PFSK-1 (cell line): ENCODE results near the gene PCDHA11.
"Not testable (repeated sequence)": the region's sequence is repeated elsewhere in the genome, so short reads cannot be mapped to it uniquely, and the experiment has no call there.

Experiments used
- FOXP2 ChIP-seq: optimal IDR thresholded peaks from 2 replicates; pipeline ENCODE3; 2011; ENCODE audit warnings: borderline replicate concordance, control low read depth, inconsistent platforms; ENCODE audit not compliant: insufficient read depth; ENCODE audit errors: extremely low read length, extremely low read depth
- POLR2AphosphoS5 ChIP-seq: IDR thresholded peaks from 2 replicates; pipeline ENCODE4 v1.6.1; 2012; ENCODE audit warnings: low read depth, mild to moderate bottlenecking, control low read depth, low read length, moderate library complexity
- SIN3A ChIP-seq: IDR thresholded peaks from 2 replicates; pipeline ENCODE4 v1.6.1; 2012; ENCODE audit warnings: mild to moderate bottlenecking, low read length, moderate library complexity, borderline replicate concordance; ENCODE audit not compliant: insufficient read depth
- TAF1 ChIP-seq: IDR thresholded peaks from 2 replicates; pipeline ENCODE4 v1.6.1; 2012; ENCODE audit warnings: low read length, control low read depth, borderline replicate concordance; ENCODE audit not compliant: insufficient read depth
- TF ChIP-seq, protein P1 (sequence below), 2 experiments: IDR thresholded peaks; 2 replicates each; pipeline versions ENCODE4 v1.6.1 to v1.8.0; 2011 to 2012; ENCODE audit warnings: low read depth in 2 of 2, low read length in 2 of 2, control low read depth in 1 of 2, inconsistent platforms in 1 of 2, mild to moderate bottlenecking in 1 of 2, moderate library complexity in 1 of 2; ENCODE audit not compliant: insufficient read depth in 1 of 2

The PCDHA11 gene

DNA sequence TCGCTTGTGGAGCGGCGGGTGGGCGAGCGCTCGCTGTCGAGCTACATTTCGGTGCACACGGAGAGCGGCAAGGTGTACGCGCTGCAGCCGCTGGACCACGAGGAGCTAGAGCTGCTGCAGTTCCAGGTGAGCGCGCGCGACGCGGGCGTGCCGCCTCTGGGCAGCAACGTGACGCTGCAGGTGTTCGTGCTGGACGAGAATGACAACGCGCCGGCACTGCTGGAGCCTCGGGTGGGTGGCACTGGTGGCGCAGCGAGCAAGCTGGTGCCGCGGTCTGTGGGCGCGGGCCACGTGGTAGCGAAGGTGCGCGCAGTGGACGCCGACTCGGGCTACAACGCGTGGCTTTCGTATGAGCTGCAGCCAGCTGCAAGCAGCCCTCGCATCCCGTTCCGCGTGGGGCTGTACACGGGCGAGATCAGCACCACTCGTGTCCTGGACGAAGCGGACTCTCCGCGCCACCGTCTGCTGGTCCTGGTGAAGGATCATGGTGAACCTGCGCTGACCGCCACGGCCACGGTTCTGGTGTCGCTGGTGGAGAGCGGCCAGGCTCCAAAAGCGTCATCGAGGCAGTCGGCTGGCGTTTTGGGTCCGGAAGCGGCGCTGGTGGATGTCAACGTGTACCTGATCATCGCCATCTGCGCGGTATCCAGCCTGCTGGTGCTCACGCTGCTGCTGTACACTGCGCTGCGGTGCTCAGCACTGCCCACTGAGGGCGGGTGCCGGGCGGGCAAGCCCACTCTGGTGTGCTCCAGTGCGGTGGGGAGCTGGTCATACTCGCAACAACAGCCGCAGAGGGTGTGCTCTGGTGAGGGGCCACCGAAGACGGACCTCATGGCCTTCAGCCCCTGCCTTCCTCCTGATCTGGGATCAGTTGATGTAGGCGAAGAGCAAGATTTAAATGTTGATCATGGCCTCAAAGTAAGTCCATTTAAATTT lies 25.7 kb upstream of the PCDHA11 start:
- TF ChIP-seq TAF1 (no peak), FOXP2 (no peak), POLR2AphosphoS5 (no peak), SIN3A (no peak)
- TF ChIP-seq, protein P1, sequence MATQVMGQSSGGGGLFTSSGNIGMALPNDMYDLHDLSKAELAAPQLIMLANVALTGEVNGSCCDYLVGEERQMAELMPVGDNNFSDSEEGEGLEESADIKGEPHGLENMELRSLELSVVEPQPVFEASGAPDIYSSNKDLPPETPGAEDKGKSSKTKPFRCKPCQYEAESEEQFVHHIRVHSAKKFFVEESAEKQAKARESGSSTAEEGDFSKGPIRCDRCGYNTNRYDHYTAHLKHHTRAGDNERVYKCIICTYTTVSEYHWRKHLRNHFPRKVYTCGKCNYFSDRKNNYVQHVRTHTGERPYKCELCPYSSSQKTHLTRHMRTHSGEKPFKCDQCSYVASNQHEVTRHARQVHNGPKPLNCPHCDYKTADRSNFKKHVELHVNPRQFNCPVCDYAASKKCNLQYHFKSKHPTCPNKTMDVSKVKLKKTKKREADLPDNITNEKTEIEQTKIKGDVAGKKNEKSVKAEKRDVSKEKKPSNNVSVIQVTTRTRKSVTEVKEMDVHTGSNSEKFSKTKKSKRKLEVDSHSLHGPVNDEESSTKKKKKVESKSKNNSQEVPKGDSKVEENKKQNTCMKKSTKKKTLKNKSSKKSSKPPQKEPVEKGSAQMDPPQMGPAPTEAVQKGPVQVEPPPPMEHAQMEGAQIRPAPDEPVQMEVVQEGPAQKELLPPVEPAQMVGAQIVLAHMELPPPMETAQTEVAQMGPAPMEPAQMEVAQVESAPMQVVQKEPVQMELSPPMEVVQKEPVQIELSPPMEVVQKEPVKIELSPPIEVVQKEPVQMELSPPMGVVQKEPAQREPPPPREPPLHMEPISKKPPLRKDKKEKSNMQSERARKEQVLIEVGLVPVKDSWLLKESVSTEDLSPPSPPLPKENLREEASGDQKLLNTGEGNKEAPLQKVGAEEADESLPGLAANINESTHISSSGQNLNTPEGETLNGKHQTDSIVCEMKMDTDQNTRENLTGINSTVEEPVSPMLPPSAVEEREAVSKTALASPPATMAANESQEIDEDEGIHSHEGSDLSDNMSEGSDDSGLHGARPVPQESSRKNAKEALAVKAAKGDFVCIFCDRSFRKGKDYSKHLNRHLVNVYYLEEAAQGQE (IDR thresholded peaks at IDR 0.05; ENCODE audit: insufficient read depth in 1 of 2, low read depth in 2 of 2, low read length in 2 of 2): no peak

DNA sequence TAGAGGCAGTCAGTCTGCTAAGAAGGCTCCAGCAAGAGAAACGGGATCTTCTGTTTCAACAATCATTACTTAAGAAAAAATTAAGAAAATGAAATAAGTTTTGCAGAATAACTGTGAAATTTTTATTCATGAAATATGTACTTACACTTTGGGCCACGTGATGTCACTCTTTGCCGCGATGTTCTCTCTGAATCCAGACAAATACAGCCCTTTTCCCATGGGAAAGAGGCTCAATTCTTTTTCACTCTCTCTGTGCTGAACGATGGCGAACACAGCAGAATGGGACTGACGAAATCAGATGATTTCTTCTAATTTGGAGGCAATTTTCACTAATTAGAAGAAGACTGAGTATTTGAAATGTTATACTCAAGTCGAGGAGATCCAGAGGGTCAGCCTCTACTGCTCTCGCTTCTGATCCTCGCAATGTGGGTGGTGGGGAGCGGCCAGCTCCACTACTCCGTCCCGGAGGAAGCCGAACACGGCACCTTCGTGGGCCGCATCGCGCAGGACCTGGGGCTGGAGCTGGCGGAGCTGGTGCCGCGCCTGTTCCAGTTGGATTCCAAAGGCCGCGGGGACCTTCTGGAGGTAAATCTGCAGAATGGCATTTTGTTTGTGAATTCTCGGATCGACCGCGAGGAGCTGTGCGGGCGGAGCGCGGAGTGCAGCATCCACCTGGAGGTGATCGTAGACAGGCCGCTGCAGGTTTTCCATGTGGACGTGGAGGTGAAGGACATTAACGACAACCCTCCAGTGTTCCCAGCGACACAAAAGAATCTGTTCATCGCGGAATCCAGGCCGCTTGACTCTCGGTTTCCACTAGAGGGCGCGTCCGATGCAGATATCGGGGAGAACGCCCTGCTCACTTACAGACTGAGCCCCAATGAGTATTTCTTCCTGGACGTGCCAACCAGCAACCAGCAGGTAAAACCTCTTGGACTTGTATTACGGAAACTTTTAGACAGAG lies 20.3 kb upstream of the PCDHA11 start, which contains the start of gene PCDHA9:
TSS of gene PCDHA9 (plus strand) at position 244 of the 964 bp plus-strand sequence. CDS start at position 358, 114 bp downstream.
- not testable (repeated sequence) for TF ChIP-seq POLR2AphosphoS5, SIN3A, TAF1

DNA sequence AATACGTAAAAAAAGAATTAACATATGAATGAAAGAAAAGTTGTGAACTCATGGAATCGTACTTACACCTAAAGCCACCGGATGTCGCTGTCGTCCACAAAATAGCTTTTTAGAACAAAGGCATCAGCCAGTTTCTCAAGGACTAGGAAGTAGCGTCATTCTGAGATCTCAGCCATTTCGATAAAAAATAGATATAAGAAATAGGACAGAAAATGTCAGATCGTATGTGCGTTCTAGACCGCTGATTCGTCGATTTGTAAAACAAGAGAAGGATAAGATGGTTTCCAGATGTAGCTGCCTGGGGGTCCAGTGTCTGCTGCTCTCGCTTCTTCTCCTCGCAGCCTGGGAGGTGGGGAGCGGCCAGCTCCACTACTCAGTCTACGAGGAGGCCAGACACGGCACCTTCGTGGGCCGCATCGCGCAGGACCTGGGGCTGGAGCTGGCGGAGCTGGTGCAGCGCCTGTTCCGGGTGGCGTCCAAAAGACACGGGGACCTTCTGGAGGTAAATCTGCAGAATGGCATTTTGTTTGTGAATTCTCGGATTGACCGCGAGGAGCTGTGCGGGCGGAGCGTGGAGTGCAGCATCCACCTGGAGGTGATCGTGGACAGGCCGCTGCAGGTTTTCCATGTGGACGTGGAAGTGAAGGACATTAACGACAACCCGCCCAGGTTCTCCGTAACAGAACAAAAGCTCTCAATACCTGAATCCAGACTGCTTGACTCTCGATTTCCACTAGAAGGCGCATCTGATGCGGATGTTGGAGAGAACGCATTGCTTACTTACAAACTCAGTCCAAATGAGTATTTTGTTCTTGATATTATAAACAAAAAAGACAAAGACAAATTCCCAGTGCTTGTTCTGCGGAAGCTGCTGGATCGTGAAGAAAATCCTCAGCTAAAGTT lies 12.7 kb upstream of the PCDHA11 start, which contains the start of gene PCDHA10:
TSS of gene PCDHA10 (plus strand) at position 126 of the 903 bp plus-strand sequence. CDS start at position 278, 152 bp downstream.
- TF ChIP-seq, protein P1 (IDR thresholded peaks at IDR 0.05; ENCODE audit: insufficient read depth in 1 of 2, low read depth in 2 of 2, low read length in 2 of 2): no peak
- no peak for TF ChIP-seq POLR2AphosphoS5
- no peak for TF ChIP-seq SIN3A
- TF ChIP-seq FOXP2: no peak
- TF ChIP-seq TAF1: no peak

DNA sequence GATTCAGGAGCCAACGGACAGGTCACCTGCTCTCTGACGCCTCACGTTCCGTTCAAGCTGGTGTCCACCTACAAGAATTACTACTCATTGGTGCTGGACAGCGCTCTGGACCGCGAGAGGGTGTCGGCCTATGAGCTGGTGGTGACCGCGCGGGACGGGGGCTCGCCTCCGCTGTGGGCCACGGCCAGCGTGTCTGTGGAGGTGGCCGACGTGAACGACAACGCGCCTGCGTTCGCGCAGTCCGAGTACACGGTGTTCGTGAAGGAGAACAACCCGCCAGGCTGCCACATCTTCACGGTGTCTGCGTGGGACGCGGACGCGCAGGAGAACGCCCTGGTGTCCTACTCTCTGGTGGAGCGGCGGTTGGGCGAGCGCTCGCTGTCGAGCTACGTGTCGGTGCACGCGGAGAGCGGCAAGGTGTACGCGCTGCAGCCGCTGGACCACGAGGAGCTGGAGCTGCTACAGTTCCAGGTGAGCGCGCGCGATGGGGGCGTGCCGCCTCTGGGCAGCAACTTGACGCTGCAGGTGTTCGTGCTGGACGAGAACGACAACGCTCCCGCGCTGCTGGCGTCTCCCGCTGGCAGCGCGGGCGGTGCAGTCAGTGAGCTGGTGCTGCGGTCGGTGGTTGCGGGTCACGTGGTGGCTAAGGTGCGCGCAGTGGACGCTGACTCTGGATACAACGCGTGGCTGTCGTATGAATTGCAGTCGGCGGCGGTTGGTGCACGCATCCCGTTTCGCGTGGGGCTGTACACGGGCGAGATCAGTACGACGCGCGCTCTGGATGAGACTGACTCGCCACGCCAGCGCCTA lies 11.4 kb upstream of the PCDHA11 start:
- TF ChIP-seq, protein P1 (IDR thresholded peaks at IDR 0.05; ENCODE audit: insufficient read depth in 1 of 2, low read depth in 2 of 2, low read length in 2 of 2): no peak
- TF ChIP-seq POLR2AphosphoS5 (no peak), SIN3A (no peak), TAF1 (no peak), FOXP2 (no peak)
